HG03378 (cell line): ENCODE data around the gene PGD.
"Not testable (repeated sequence)": the region's sequence is repeated elsewhere in the genome, so short reads cannot be mapped to it uniquely, and the experiment has no call there.

Source experiments
- ATAC-seq: cut with Tn5 transposase; IDR thresholded peaks from one replicate; pipeline ENCODE4 v1.9.1; 2021; ENCODE audit warnings: mild to moderate bottlenecking, moderate library complexity; ENCODE audit not compliant: unreplicated experiment

Gene PGD

GRCh38 chr1:10398734-10399443 lies at the start of gene PGD:
Gene PGD (plus strand): TSS chr1:10399064. CDS start chr1:10399118, 54 bp downstream.
- peak; percentile 92 for ATAC-seq

- ATAC-seq, result no peak
Measured at GRCh38 chr1:10353282-10353681, 45.6 kb upstream of the PGD start.

GRCh38 chr1:10353693-10354092 lies 45.2 kb upstream of the PGD start:
- no peak for ATAC-seq

- ATAC-seq, result no peak
Measured at GRCh38 chr1:10360045-10360444, 38.8 kb upstream of the PGD start.

GRCh38 chr1:10361515-10361914 lies 37.3 kb upstream of the PGD start:
- ATAC-seq, result no peak

- no peak for ATAC-seq
Measured at GRCh38 chr1:10368194-10368593, 30.7 kb upstream of the PGD start.

- no peak for ATAC-seq
Measured at GRCh38 chr1:10374442-10374860, 24.4 kb upstream of the PGD start.

- ATAC-seq, result not testable (repeated sequence)
Measured at GRCh38 chr1:10377365-10378029, 21.4 kb upstream of the PGD start.

- no peak for ATAC-seq
Measured at GRCh38 chr1:10378081-10378841, 20.6 kb upstream of the PGD start.

- ATAC-seq, result no peak
Measured at GRCh38 chr1:10379101-10379620, 19.7 kb upstream of the PGD start.

- no peak for ATAC-seq
Measured at GRCh38 chr1:10379676-10380075, 19.2 kb upstream of the PGD start.

- no peak for ATAC-seq
Measured at GRCh38 chr1:10380594-10381275, 18.1 kb upstream of the PGD start.

- ATAC-seq, result no peak
Measured at GRCh38 chr1:10383630-10384029, 15.2 kb upstream of the PGD start.

GRCh38 chr1:10384219-10384618 lies 14.6 kb upstream of the PGD start:
- ATAC-seq, result no peak

GRCh38 chr1:10386761-10387676 lies 11.8 kb upstream of the PGD start:
- no peak for ATAC-seq

GRCh38 chr1:10387677-10388386 lies 11.0 kb upstream of the PGD start:
- no peak for ATAC-seq

GRCh38 chr1:10388387-10388715 lies 10.5 kb upstream of the PGD start:
- no peak for ATAC-seq

- no peak for ATAC-seq
Measured at GRCh38 chr1:10389271-10389973, 9.4 kb upstream of the PGD start.

- ATAC-seq, result no peak
Measured at GRCh38 chr1:10396870-10397269, 2.0 kb upstream of the PGD start.
